ENCODE results near the gene SLC4A3. TPM values are rescaled to one million over a fixed set of nuclear protein-coding genes. Genes with fewer than 3 reads are reported as not detected.

The SLC4A3 gene
- total and polyA plus RNA-seq, 2 of the 8 experiments (the other 6 are each of a cell fraction or from before 2014, with no cell fraction given), result 4.8 to 7.4 TPM

GRCh38 chr2:219628235-219628985 lies 980 bp downstream of the SLC4A3 start:
- peak overlapping the region; percentile 61 to 75 for H3K4me2 ChIP-seq (ENCODE audit: insufficient read depth in 1 of 2, low read depth in 2 of 2, low read length in 2 of 2)
- H2BK12ac ChIP-seq (ENCODE audit: low read depth, low read length), result peak overlapping the region; percentile 93; the same call in 1 of the 2 replicates
- ChIA-PET CTCF (ENCODE audit: partially characterized antibody) (interaction anchor here (0.9 to 22.0 kb wide), 8 partner anchors 10 to 88 kb away, joined by 3 to 356 read pairs (median 12); partner anchors contain the start of genes CHPF, STK11IP and TMEM198), POLR2A (ENCODE audit: partially characterized antibody) (interaction anchor here (1.1 to 2.5 kb wide), 3 partner anchors 10 to 58 kb away, joined by 3 to 11 read pairs (median 3); partner anchors contain the start of gene STK11IP)
- H2BK20ac ChIP-seq (ENCODE audit: low read length), result no peak overlapping the region
- no peak overlapping the region for H2BK120ac ChIP-seq (replicated peaks; ENCODE audit: low read depth, low read length)
- peak overlapping the region; percentile 77 for H2AK5ac ChIP-seq (ENCODE audit: low read depth, low read length)
- H3K9me3 ChIP-seq (ENCODE audit: insufficient read depth in 2 of 2, low read depth in 1 of 2, low read length in 1 of 2), result no peaks in the 10 kb centered on the region
- peak overlapping the region; percentile 31 to 85 (median 58) for H3K4me3 ChIP-seq (ENCODE audit: extremely low read depth in 1 of 4, insufficient read depth in 2 of 4, low read depth in 3 of 4, low read length in 4 of 4)
- no peak overlapping the region for H3K27ac ChIP-seq (ENCODE audit: low read depth, low read length)
- no peak overlapping the region; the same call in 1 of the 2 replicates for H4K8ac ChIP-seq (ENCODE audit: extremely low read depth, insufficient read depth, low read length)
- H4K20me1 ChIP-seq (replicated peaks in 1 of 2; ENCODE audit: control insufficient read depth in 1 of 2, insufficient read depth in 2 of 2, low read length in 2 of 2), result peaks cover 0 to 1% of the 10 kb centered on the region in 2 experiments
- peak overlapping the region; percentile 53 for H3K4ac ChIP-seq (replicated peaks; ENCODE audit: insufficient read length, low read depth, low read length)
- FAIRE-seq (no peak), DNase-seq (ENCODE audit: low read depth in 1 of 2, low spot score in 2 of 2) (no peak)
- 0 out of 2 replicates have a peak overlapping the region, but pooled peaks have one; percentile 9 for H2BK5ac ChIP-seq (ENCODE audit: low read depth, low read length)
- no peaks in the 10 kb centered on the region for H3K36me3 ChIP-seq (ENCODE audit: control insufficient read depth in 2 of 4, insufficient read depth in 4 of 4, low read length in 3 of 4)
- H3K18ac ChIP-seq (ENCODE audit: extremely low read depth, low read length), result peak overlapping the region; percentile 60
- H3K27me3 ChIP-seq (replicated peaks in 1 of 4; ENCODE audit: control insufficient read depth in 3 of 4, extremely low read depth in 1 of 4, insufficient read depth in 3 of 4, low read length in 3 of 4), result peaks cover 0 to 11% (median 6%) of the 10 kb centered on the region in 4 experiments; a peak in 5 of 7 replicates
- WGBS, 2 experiments (ENCODE audit: extremely low coverage in 1 of 2, insufficient coverage in 1 of 2, insufficient read length in 1 of 2, insufficient replicate concordance in 2 of 2, low coverage in 1 of 2, low lambda C conversion rate in 2 of 2, missing lambda C conversion rate in 1 of 2), result 82% methylated on average over 11 of the region's 26 CpGs; no CpG with 5 or more reads in 1 of the 2 experiments
- peaks cover 0 to 12% (median 9%) of the 10 kb centered on the region in 4 experiments; a peak in 5 of 7 replicates for H3K4me1 ChIP-seq (replicated peaks in 1 of 4; ENCODE audit: control insufficient read depth in 3 of 4, insufficient read depth in 4 of 4, low read length in 3 of 4)
- no peak overlapping the region for H3K56ac ChIP-seq (replicated peaks; ENCODE audit: insufficient read length, low read depth, low read length)
- no peaks in the 10 kb centered on the region for H3K79me2 ChIP-seq (ENCODE audit: control insufficient read depth in 1 of 2, insufficient read depth in 2 of 2, low read length in 2 of 2)
- H3K23ac ChIP-seq (ENCODE audit: insufficient read length), result no peak overlapping the region
- no peaks in the 10 kb centered on the region for H3K79me1 ChIP-seq (ENCODE audit: low read depth, low read length)
- peak overlapping the region; percentile 22 for H4K5ac ChIP-seq (ENCODE audit: insufficient read length, low read depth, low read length)
- H2BK15ac ChIP-seq (ENCODE audit: low read length), result peak overlapping the region; percentile 88; the same call in 1 of the 2 replicates
- no peak overlapping the region for H2AFZ ChIP-seq (ENCODE audit: low read length)
- H3K14ac ChIP-seq (ENCODE audit: insufficient read length), result no peak overlapping the region
- no peak overlapping the region for H3K9ac ChIP-seq (replicated peaks in 1 of 4; ENCODE audit: extremely low read depth in 1 of 4, low read depth in 3 of 4, low read length in 3 of 4)
- H4K91ac ChIP-seq (replicated peaks; ENCODE audit: insufficient read length, low read length), result peak overlapping the region; percentile 80
- H3K23me2 ChIP-seq (ENCODE audit: low read depth, low read length), result peaks cover 3% of the 10 kb centered on the region; the same call in 1 of the 2 replicates
- TF ChIP-seq NRF1 (IDR thresholded peaks at IDR 0.05; ENCODE audit: low read depth, low read length) (no peak), CHD2 (IDR thresholded peaks at IDR 0.05; ENCODE audit: low read length) (no peak), CBX8 (IDR thresholded peaks at IDR 0.05; ENCODE audit: borderline replicate concordance, low read depth, low read length) (no peak), SIN3A (conservative IDR thresholded peaks at IDR 0.05 in 1 of 2, IDR thresholded peaks at IDR 0.05 in 1 of 2; ENCODE audit: low read depth in 1 of 2, low read length in 2 of 2) (no peak), RBBP5 (IDR thresholded peaks at IDR 0.05; ENCODE audit: borderline replicate concordance, low read depth, low read length) (no peak), HDAC6 (IDR thresholded peaks at IDR 0.05; ENCODE audit: low read depth, low read length) (no peak), PHF8 (conservative IDR thresholded peaks at IDR 0.05; ENCODE audit: low read depth, low read length) (no peak), USF2 (IDR thresholded peaks at IDR 0.05; ENCODE audit: low read length) (no peak), CREB1 (IDR thresholded peaks at IDR 0.05) (no peak), RNF2 (IDR thresholded peaks at IDR 0.05; ENCODE audit: borderline replicate concordance, low read depth, low read length, missing control alignments, poor library complexity, severe bottlenecking) (no peak)
